ENCODE measurements around the gene MAPK9. TPM values are rescaled to one million over a fixed set of nuclear protein-coding genes. Genes with fewer than 3 reads are reported as not detected.

Gene MAPK9
- polyA plus RNA-seq, 2 donors = 5.4 to 10.3 TPM

DNA sequence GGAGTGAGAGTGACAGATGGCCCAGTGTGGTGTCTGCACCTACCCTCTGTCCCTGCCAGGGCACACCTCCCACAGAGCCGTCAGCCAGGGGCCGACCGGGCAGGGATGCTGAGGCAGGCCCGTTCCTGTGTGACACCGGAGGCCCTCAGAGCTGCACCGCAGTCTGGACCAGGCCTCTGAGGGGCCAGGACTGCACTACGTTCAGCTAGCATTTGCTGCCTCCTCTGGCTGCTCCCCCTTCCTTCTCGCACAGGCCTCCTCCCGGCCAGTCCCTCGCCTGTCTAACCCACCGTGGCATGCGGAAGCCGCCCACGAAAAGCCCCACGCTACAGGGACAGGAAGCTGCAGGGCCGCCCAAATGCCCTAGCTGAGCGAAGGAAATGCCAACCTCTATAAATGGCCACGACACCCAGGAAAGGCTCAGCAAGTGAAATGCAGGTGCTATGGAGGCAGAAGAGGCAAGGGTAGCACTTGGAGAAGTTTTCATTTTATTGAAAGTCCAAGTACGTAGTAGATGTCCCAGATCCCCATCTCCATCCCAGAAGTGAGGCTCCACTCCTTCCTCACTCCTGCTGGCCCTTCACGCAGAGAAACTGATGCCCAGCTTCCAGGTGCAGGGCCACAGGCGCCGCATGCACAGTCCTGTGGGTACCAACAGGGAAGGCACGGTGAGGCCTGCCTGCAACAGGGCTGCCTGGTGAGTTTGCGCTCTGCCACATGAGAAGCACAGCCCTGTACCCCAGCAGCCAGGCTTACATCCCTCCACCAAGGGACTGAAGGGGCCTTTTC is 38.7 kb downstream of the MAPK9 start:
- no peak overlapping the region for H3K27ac ChIP-seq (ENCODE audit: low read depth in 2 of 2, low read length in 1 of 2)
- no peaks in the 10 kb centered on the region for H3K27me3 ChIP-seq (ENCODE audit: control insufficient read depth in 1 of 2, insufficient read depth in 2 of 2, low read length in 2 of 2)
- H3K4me3 ChIP-seq (ENCODE audit: low read depth in 1 of 2, low read length in 2 of 2) = no peak overlapping the region
- peaks cover 19 to 23% of the 10 kb centered on the region in 2 donors for H3K36me3 ChIP-seq (ENCODE audit: control insufficient read depth in 2 of 2, insufficient read depth in 2 of 2, low read length in 1 of 2)
- H3K9me3 ChIP-seq (ENCODE audit: control insufficient read depth in 2 of 2, insufficient read depth in 1 of 2, low read depth in 1 of 2, low read length in 1 of 2) = peaks cover 37 to 61% of the 10 kb centered on the region in 2 donors
- 98% methylated on average over 24 of the region's 24 CpGs for WGBS, 2 donors
- H3K4me1 ChIP-seq (ENCODE audit: control insufficient read depth in 2 of 2, insufficient read depth in 2 of 2, low read length in 1 of 2) = no peaks in the 10 kb centered on the region

DNA sequence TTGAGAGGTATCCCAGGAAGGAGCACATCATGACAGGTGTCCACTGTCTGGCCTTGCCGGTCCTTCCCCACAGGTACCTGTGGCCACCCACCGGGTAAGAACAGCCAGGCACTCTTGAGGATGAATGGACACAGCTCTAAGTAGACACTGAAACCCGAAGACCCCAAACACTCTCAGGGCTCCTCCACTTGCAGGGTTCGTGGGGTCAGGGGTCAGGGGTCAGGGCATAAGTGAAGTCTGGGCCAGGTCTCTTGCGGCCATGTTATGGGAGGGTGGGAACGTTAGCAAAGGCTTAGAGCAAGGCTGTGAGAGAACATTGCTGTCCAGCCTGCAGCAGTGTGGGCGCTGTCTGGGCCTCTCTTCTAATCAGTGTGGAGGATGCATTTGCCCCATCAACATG is 40.0 kb downstream of the MAPK9 start:
- Histone ChIP-seq H3K36me3 (ENCODE audit: control insufficient read depth in 2 of 2, insufficient read depth in 2 of 2, low read length in 1 of 2) (peaks cover 24 to 28% of the 10 kb centered on the region in 2 donors), H3K4me3 (ENCODE audit: low read depth in 1 of 2, low read length in 2 of 2) (no peak overlapping the region), H3K9me3 (ENCODE audit: control insufficient read depth in 2 of 2, insufficient read depth in 1 of 2, low read depth in 1 of 2, low read length in 1 of 2) (peaks cover 43 to 66% of the 10 kb centered on the region in 2 donors), H3K27me3 (ENCODE audit: control insufficient read depth in 1 of 2, insufficient read depth in 2 of 2, low read length in 2 of 2) (no peaks in the 10 kb centered on the region), H3K4me1 (ENCODE audit: control insufficient read depth in 2 of 2, insufficient read depth in 2 of 2, low read length in 1 of 2) (no peaks in the 10 kb centered on the region), H3K27ac (ENCODE audit: low read depth in 2 of 2, low read length in 1 of 2) (no peak overlapping the region)
- WGBS, 2 donors = 98% methylated on average over 7 of the region's 7 CpGs

- no peaks in the 10 kb centered on the region for H3K4me1 ChIP-seq (ENCODE audit: control insufficient read depth in 2 of 2, insufficient read depth in 2 of 2, low read length in 1 of 2)
- peaks cover 24 to 28% of the 10 kb centered on the region in 2 donors for H3K36me3 ChIP-seq (ENCODE audit: control insufficient read depth in 2 of 2, insufficient read depth in 2 of 2, low read length in 1 of 2)
- no peak overlapping the region for H3K27ac ChIP-seq (ENCODE audit: low read depth in 2 of 2, low read length in 1 of 2)
- H3K4me3 ChIP-seq (ENCODE audit: low read depth in 1 of 2, low read length in 2 of 2) = no peak overlapping the region
- peaks cover 38 to 62% of the 10 kb centered on the region in 2 donors for H3K9me3 ChIP-seq (ENCODE audit: control insufficient read depth in 2 of 2, insufficient read depth in 1 of 2, low read depth in 1 of 2, low read length in 1 of 2)
- no peaks in the 10 kb centered on the region for H3K27me3 ChIP-seq (ENCODE audit: control insufficient read depth in 1 of 2, insufficient read depth in 2 of 2, low read length in 2 of 2)
- WGBS, 2 donors = 96% methylated on average over 9 of the region's 9 CpGs
Measured at GRCh38 chr5:180251141-180251540, 40.7 kb downstream of the MAPK9 start.

- Histone ChIP-seq H3K4me1 (ENCODE audit: control insufficient read depth in 2 of 2, insufficient read depth in 2 of 2, low read length in 1 of 2) (no peaks in the 10 kb centered on the region), H3K27me3 (ENCODE audit: control insufficient read depth in 1 of 2, insufficient read depth in 2 of 2, low read length in 2 of 2) (no peaks in the 10 kb centered on the region), H3K9me3 (ENCODE audit: control insufficient read depth in 2 of 2, insufficient read depth in 1 of 2, low read depth in 1 of 2, low read length in 1 of 2) (peaks cover 36 to 57% of the 10 kb centered on the region in 2 donors), H3K27ac (ENCODE audit: low read depth in 2 of 2, low read length in 1 of 2) (no peak overlapping the region), H3K4me3 (ENCODE audit: low read depth in 1 of 2, low read length in 2 of 2) (no peak overlapping the region), H3K36me3 (ENCODE audit: control insufficient read depth in 2 of 2, insufficient read depth in 2 of 2, low read length in 1 of 2) (peaks cover 22 to 30% of the 10 kb centered on the region in 2 donors)
- 94 to 95% methylated on average over 4 of the region's 4 CpGs for WGBS, 2 donors
Measured at GRCh38 chr5:180250329-180250728, 41.6 kb downstream of the MAPK9 start.

GRCh38 chr5:180241600-180241999 is 50.3 kb downstream of the MAPK9 start:
- Histone ChIP-seq H3K4me3 (ENCODE audit: low read depth in 1 of 2, low read length in 2 of 2) (no peak overlapping the region), H3K27me3 (ENCODE audit: control insufficient read depth in 1 of 2, insufficient read depth in 2 of 2, low read length in 2 of 2) (no peaks in the 10 kb centered on the region), H3K4me1 (ENCODE audit: control insufficient read depth in 2 of 2, insufficient read depth in 2 of 2, low read length in 1 of 2) (no peaks in the 10 kb centered on the region), H3K9me3 (ENCODE audit: control insufficient read depth in 2 of 2, insufficient read depth in 1 of 2, low read depth in 1 of 2, low read length in 1 of 2) (peaks cover 5 to 6% of the 10 kb centered on the region in 2 donors), H3K27ac (ENCODE audit: low read depth in 2 of 2, low read length in 1 of 2) (no peak overlapping the region), H3K36me3 (ENCODE audit: control insufficient read depth in 2 of 2, insufficient read depth in 2 of 2, low read length in 1 of 2) (peaks cover 7 to 18% of the 10 kb centered on the region in 2 donors)
- WGBS, 2 donors = 95 to 97% methylated on average over 5 of the region's 5 CpGs

DNA sequence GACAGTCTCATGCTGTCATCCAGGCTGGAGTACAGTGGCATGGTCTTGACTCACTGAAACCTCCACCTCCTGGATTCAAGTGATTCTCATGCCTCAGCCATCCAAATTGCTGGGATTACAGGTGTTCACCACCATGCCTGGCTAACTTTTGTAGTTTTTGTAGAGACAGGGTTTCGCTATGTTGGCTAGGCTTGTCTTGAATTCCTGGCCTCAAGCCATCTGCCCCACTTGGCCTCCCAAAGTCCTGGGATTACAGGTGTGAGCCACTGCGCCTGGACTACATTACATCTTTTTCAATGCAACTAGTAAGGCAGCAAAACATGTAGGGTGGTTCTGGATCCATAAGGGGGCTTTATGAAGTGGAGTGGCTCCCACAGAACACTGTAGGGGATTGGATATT is 53.3 kb downstream of the MAPK9 start:
- Histone ChIP-seq H3K9me3 (ENCODE audit: control insufficient read depth in 2 of 2, insufficient read depth in 1 of 2, low read depth in 1 of 2, low read length in 1 of 2) (peaks cover 0 to 5% of the 10 kb centered on the region in 2 donors), H3K36me3 (ENCODE audit: control insufficient read depth in 2 of 2, insufficient read depth in 2 of 2, low read length in 1 of 2) (peaks cover 9 to 18% of the 10 kb centered on the region in 2 donors)

GRCh38 chr5:180235846-180236245 is 56.0 kb downstream of the MAPK9 start:
- Histone ChIP-seq H3K27me3 (ENCODE audit: control insufficient read depth in 1 of 2, insufficient read depth in 2 of 2, low read length in 2 of 2) (no peaks in the 10 kb centered on the region), H3K4me3 (ENCODE audit: low read depth in 1 of 2, low read length in 2 of 2) (no peak overlapping the region), H3K27ac (ENCODE audit: low read depth in 2 of 2, low read length in 1 of 2) (no peak overlapping the region), H3K4me1 (ENCODE audit: control insufficient read depth in 2 of 2, insufficient read depth in 2 of 2, low read length in 1 of 2) (peaks cover 0 to 2% of the 10 kb centered on the region in 2 donors), H3K36me3 (ENCODE audit: control insufficient read depth in 2 of 2, insufficient read depth in 2 of 2, low read length in 1 of 2) (peaks cover 8 to 16% of the 10 kb centered on the region in 2 donors), H3K9me3 (ENCODE audit: control insufficient read depth in 2 of 2, insufficient read depth in 1 of 2, low read depth in 1 of 2, low read length in 1 of 2) (peaks cover 0 to 5% of the 10 kb centered on the region in 2 donors)
- 63 to 71% methylated on average over 1 of the region's 1 CpG for WGBS, 2 donors

More for the DNA sequence above, 53.3 kb downstream of the MAPK9 start:
- H3K4me3 ChIP-seq (ENCODE audit: low read depth in 1 of 2, low read length in 2 of 2) = no peak overlapping the region
- WGBS, 2 donors = 98 to 100% methylated on average over 2 of the region's 2 CpGs
- H3K4me1 ChIP-seq (ENCODE audit: control insufficient read depth in 2 of 2, insufficient read depth in 2 of 2, low read length in 1 of 2) = peaks cover 0 to 2% of the 10 kb centered on the region in 2 donors
- no peak overlapping the region for H3K27ac ChIP-seq (ENCODE audit: low read depth in 2 of 2, low read length in 1 of 2)
- H3K27me3 ChIP-seq (ENCODE audit: control insufficient read depth in 1 of 2, insufficient read depth in 2 of 2, low read length in 2 of 2) = no peaks in the 10 kb centered on the region

GRCh38 chr5:180235077-180235476 is 56.8 kb downstream of the MAPK9 start:
- H3K27ac ChIP-seq (ENCODE audit: low read depth in 2 of 2, low read length in 1 of 2) = no peak overlapping the region
- peaks cover 0 to 2% of the 10 kb centered on the region in 2 donors for H3K4me1 ChIP-seq (ENCODE audit: control insufficient read depth in 2 of 2, insufficient read depth in 2 of 2, low read length in 1 of 2)
- H3K36me3 ChIP-seq (ENCODE audit: control insufficient read depth in 2 of 2, insufficient read depth in 2 of 2, low read length in 1 of 2) = peaks cover 3 to 12% of the 10 kb centered on the region in 2 donors
- H3K4me3 ChIP-seq (ENCODE audit: low read depth in 1 of 2, low read length in 2 of 2) = no peak overlapping the region
- 87 to 89% methylated on average over 5 of the region's 5 CpGs for whole genome bisulfite sequencing, 2 donors
- peaks cover 0 to 7% of the 10 kb centered on the region in 2 donors for H3K9me3 ChIP-seq (ENCODE audit: control insufficient read depth in 2 of 2, insufficient read depth in 1 of 2, low read depth in 1 of 2, low read length in 1 of 2)
- H3K27me3 ChIP-seq (ENCODE audit: control insufficient read depth in 1 of 2, insufficient read depth in 2 of 2, low read length in 2 of 2) = no peaks in the 10 kb centered on the region

DNA sequence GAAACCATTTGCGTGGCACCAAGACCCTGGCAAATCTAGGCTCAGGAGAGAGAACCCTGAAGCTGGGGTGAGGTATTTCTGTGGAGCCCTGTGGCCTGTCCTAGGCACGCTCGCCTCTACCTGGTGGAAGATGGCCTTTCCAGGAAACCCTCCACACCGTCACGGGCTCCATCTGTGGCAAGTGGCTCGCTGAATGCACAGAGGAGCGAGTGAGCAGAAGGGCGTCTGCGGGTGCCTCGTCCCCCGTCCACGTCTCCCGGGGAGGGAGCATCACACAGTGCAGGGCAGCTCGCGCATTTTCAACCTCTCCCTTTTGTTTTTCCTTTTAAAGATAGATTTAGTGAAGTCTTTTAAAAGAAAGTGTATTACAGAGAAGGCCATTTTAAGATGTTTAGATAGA is 57.6 kb downstream of the MAPK9 start:
- peaks cover 0 to 8% of the 10 kb centered on the region in 2 donors for H3K9me3 ChIP-seq (ENCODE audit: control insufficient read depth in 2 of 2, insufficient read depth in 1 of 2, low read depth in 1 of 2, low read length in 1 of 2)
- H3K4me3 ChIP-seq (ENCODE audit: low read depth in 1 of 2, low read length in 2 of 2) = no peak overlapping the region
- H3K36me3 ChIP-seq (ENCODE audit: control insufficient read depth in 2 of 2, insufficient read depth in 2 of 2, low read length in 1 of 2) = peaks cover 3 to 12% of the 10 kb centered on the region in 2 donors
- H3K27me3 ChIP-seq (ENCODE audit: control insufficient read depth in 1 of 2, insufficient read depth in 2 of 2, low read length in 2 of 2) = no peaks in the 10 kb centered on the region
- 97 to 99% methylated on average over 15 of the region's 15 CpGs for WGBS, 2 donors
- H3K27ac ChIP-seq (ENCODE audit: low read depth in 2 of 2, low read length in 1 of 2) = no peak overlapping the region
- peaks cover 0 to 2% of the 10 kb centered on the region in 2 donors for H3K4me1 ChIP-seq (ENCODE audit: control insufficient read depth in 2 of 2, insufficient read depth in 2 of 2, low read length in 1 of 2)

GRCh38 chr5:180233729-180234128 is 58.2 kb downstream of the MAPK9 start:
- peaks cover 0 to 2% of the 10 kb centered on the region in 2 donors for H3K4me1 ChIP-seq (ENCODE audit: control insufficient read depth in 2 of 2, insufficient read depth in 2 of 2, low read length in 1 of 2)
- H3K9me3 ChIP-seq (ENCODE audit: control insufficient read depth in 2 of 2, insufficient read depth in 1 of 2, low read depth in 1 of 2, low read length in 1 of 2) = peaks cover 0 to 11% of the 10 kb centered on the region in 2 donors
- H3K27me3 ChIP-seq (ENCODE audit: control insufficient read depth in 1 of 2, insufficient read depth in 2 of 2, low read length in 2 of 2) = no peaks in the 10 kb centered on the region
- peaks cover 3 to 10% of the 10 kb centered on the region in 2 donors for H3K36me3 ChIP-seq (ENCODE audit: control insufficient read depth in 2 of 2, insufficient read depth in 2 of 2, low read length in 1 of 2)
- no peak overlapping the region for H3K4me3 ChIP-seq (ENCODE audit: low read depth in 1 of 2, low read length in 2 of 2)
- WGBS, 2 donors = 82 to 91% methylated on average over 11 of the region's 11 CpGs
- H3K27ac ChIP-seq (ENCODE audit: low read depth in 2 of 2, low read length in 1 of 2) = no peak overlapping the region

All from esophagus (tissue), 2 donors.